HepG2 (cell line): ENCODE measurements around the gene TAS1R3. TPM values are rescaled to one million over a fixed set of nuclear protein-coding genes. Genes with fewer than 3 reads are reported as not detected.

Source experiments
- ATAC-seq: fragments of 200-7000 bp; cut with Tn5 transposase; 3 replicates; pipeline ENCODE4 v1.9.1; 2020; ENCODE audit warnings: mild to moderate bottlenecking, moderate library complexity
- BruUV-seq: library from RNA; stranded (reverse); fragments of 400-500 nt; replicated peaks from 2 replicates; lab custom pipeline; 2021; lab: Mats Ljungman, UMichigan
- CTCF ChIA-PET: fragments of 300-600 bp; formaldehyde crosslinking; extraction: SDS; loops from one replicate; lab custom pipeline; 2021; ENCODE audit warnings: low total read pairs, inconsistent platforms, low intra/inter-chr PET ratio; lab: Yijun Ruan, JAX
- POLR2A ChIA-PET: fragments of 350-600 bp; sonication (Branson Sonifier 250); formaldehyde crosslinking; loops from one replicate; lab custom pipeline; 2020; ENCODE audit warnings: antibody characterized with exemption, inconsistent platforms; lab: Yijun Ruan, JAX
- DNase-seq: peaks from one replicate; pipeline ENCODE4 v3.0.0-alpha.2; 2015; ENCODE audit warnings: low spot score
- FAIRE-seq: peaks from 3 replicates; lab custom pipeline; 2011; peaks lifted over from hg19 to GRCh38; lab: Jason Lieb, UNC
- H2AFZ ChIP-seq: one replicate; pipeline ENCODE4 v1.6.1; 2011; ENCODE audit warnings: low read length, inconsistent platforms
- H3K27ac ChIP-seq: fragments of 300-600 bp; 3 replicates; pipeline ENCODE4 v1.8.0; 2011; ENCODE audit warnings: mixed run types, mild to moderate bottlenecking, mixed read lengths, low read length, inconsistent platforms; ENCODE audit not compliant: insufficient read depth; ENCODE audit errors: extremely low read length
- H3K27me3 ChIP-seq, 2 experiments: fragments of 200-600 bp in 1 of 2; 2 replicates in 1 of 2; 3 replicates in 1 of 2; pipeline versions ENCODE4 v1.6.0 to v1.8.0; 2011; ENCODE audit warnings: low read length in 2 of 2, mild to moderate bottlenecking in 2 of 2, moderate library complexity in 2 of 2, inconsistent platforms in 1 of 2; ENCODE audit not compliant: insufficient read depth in 2 of 2, control insufficient read depth in 1 of 2
- H3K36me3 ChIP-seq, 2 experiments: fragments of 200-600 bp in 1 of 2; replicated peaks in 1 of 2; 2 replicates in 1 of 2; 3 replicates in 1 of 2; pipeline versions ENCODE4 v1.5.1 to v1.8.0; 2011; ENCODE audit warnings: low read length in 2 of 2, inconsistent platforms in 1 of 2; ENCODE audit not compliant: insufficient read depth in 2 of 2, control insufficient read depth in 1 of 2
- H3K4me1 ChIP-seq: 2 replicates; pipeline ENCODE4 v1.5.1; 2012; ENCODE audit warnings: low read length, inconsistent platforms; ENCODE audit not compliant: insufficient read depth
- H3K4me2 ChIP-seq: 2 replicates; pipeline ENCODE4 v1.6.0; 2011; ENCODE audit warnings: low read depth, low read length, inconsistent platforms
- H3K4me3 ChIP-seq, 3 experiments: fragments of 200-600 bp in 1 of 3; sonication (generic), shearing (Covaris generic) in 1 of 3; replicated peaks in 1 of 3; 2 replicates each; pipeline ENCODE4 v1.5.1; 2011 to 2016; ENCODE audit warnings: low read length in 3 of 3, inconsistent platforms in 2 of 3, low read depth in 2 of 3, mild to moderate bottlenecking in 2 of 3, control low read depth in 1 of 3, mixed read lengths in 1 of 3; ENCODE audit not compliant: insufficient read depth in 1 of 3
- H3K79me2 ChIP-seq: one replicate; pipeline ENCODE4 v1.6.1; 2011; ENCODE audit warnings: low read length, inconsistent platforms; ENCODE audit not compliant: insufficient read depth
- H3K9ac ChIP-seq: 2 replicates; pipeline ENCODE4 v1.6.0; 2011; ENCODE audit warnings: mild to moderate bottlenecking, low read depth, low read length, inconsistent platforms; ENCODE audit not compliant: insufficient read depth
- H3K9me3 ChIP-seq: 2 replicates; pipeline ENCODE4 v1.5.1; 2012; ENCODE audit warnings: mild to moderate bottlenecking, low read length
- H4K20me1 ChIP-seq: 2 replicates; pipeline ENCODE4 v1.6.0; 2011; ENCODE audit warnings: inconsistent platforms, mild to moderate bottlenecking, low read length, moderate library complexity; ENCODE audit not compliant: insufficient read depth
- CENPT ChIP-seq: sonication (generic); formaldehyde crosslinking; IDR thresholded peaks from 2 replicates; pipeline ENCODE4 v1.8.0; 2022; ENCODE audit warnings: low read depth, mild to moderate bottlenecking, moderate library complexity, missing genetic modification reagents
- MYC ChIP-seq: sonication (generic); formaldehyde crosslinking; IDR thresholded peaks from 2 replicates; pipeline ENCODE4 v1.9.0; 2021; ENCODE audit warnings: missing genetic modification reagents, borderline replicate concordance
- PHF8 ChIP-seq: sonication (generic); formaldehyde crosslinking; IDR thresholded peaks from 2 replicates; pipeline ENCODE4 v1.5.0; 2020; ENCODE audit warnings: missing genetic modification reagents
- WGBS: methylation state at CpG from one replicate; pipeline ENCODE4 v1.1.6; 2017; ENCODE audit warnings: low lambda C conversion rate; 5-methylcytosine and 5-hydroxymethylcytosine counted together
- in situ Hi-C: cut with HindIII; loops from 2 replicates; pipeline ENCODE4 v1.10.0; 2017; ENCODE audit warnings: low pct_unique_long_range_greater_than_20kb; ENCODE audit not compliant: extremely low pct_ligation_motif_present
- intact Hi-C: fragments of 100-400 bp; cut with micrococcal nuclease; formaldehyde crosslinking; loops from one replicate; pipeline ENCODE4 v1.10.0; 2022; ENCODE audit not compliant: unreplicated experiment
- polyA plus RNA-seq, 8 experiments: library from polyadenylated mRNA; depleted of rRNA in 3 of 8; stranded (reverse) in 7 of 8; unstranded in 1 of 8; fragments of >200 nt; fragmentation: Illumina TruSeq in 4 of 8; extraction: Trizol in 4 of 8; gene quantifications; 2 replicates each; pipeline versions ENCODE4 v1.2.1 to v1.2.3, GENCODE V29; 2011 to 2016; ENCODE audit warnings: low read depth in 4 of 8, missing spikeins in 1 of 8, mixed read lengths in 1 of 8; ENCODE audit not compliant: insufficient read depth in 1 of 8
- total RNA-seq, 5 experiments: library from RNA; depleted of rRNA; stranded (reverse); fragments of >200 nt; fragmentation: Illumina TruSeq; extraction: Trizol; gene quantifications; 2 replicates each; pipeline ENCODE4 v1.2.3, GENCODE V29; 2016; ENCODE audit warnings: low read depth in 1 of 5
- TF ChIP-seq, protein P1 (sequence below): sonication (generic); formaldehyde crosslinking; IDR thresholded peaks from 2 replicates; pipeline ENCODE4 v1.4.0; 2020; ENCODE audit warnings: missing genetic modification reagents, borderline replicate concordance
- TF ChIP-seq, protein P2 (sequence below): fragments of 450-650 bp; IDR thresholded peaks from 2 replicates; pipeline ENCODE4 v1.6.1; 2017; ENCODE audit warnings: mild to moderate bottlenecking

Gene TAS1R3
- total and polyA plus RNA-seq, 2 of the 13 experiments (the other 11 are each of a cell fraction or from before 2014, with no cell fraction given) = 0.13 to 0.15 TPM

DNA sequence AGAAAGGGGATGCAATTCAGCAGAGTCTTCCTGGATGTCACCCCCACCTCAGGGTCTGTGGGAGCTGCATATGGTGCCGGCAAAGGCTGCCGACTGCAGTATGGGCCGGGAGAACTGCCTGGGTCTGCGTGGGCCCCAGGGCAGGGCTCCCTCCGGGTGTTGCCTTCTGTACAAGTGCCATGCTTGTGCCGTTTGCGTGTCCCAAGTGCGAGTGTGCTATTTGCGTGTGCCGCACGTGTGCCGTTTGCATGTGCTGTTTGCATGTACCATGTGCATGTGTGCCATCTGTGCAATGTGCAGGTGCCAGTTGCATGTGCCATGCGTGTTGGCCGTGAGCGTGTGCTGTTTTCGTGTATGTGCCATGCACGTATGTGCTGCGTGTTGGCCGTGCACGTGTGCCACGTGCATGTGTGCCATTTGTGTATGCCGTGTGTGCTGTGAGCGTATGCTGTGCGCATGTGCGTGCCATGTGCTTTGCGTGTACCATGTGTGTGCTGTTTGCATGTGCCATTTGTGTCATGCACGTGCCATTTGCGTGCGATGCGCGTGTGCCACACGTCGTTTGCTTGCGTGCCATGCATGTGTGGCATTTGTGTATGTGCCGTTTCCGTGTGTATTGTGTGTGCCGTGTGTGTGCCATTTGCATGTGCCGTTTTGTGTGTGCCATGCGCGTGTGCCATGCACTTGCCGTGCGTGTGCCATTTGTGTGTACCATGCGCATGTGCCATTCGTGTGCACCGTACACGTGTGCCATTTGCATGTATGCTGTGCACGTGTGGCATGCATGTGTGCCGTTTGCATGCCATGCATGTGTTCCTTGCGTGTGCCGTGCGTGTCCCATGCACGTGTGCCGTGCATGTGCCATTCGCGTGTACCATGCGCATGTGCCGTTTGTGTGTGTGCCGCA lies 1.5 kb upstream of the TAS1R3 start (continued):
- TF ChIP-seq CENPT (CRISPR knock-in tag) = 0 out of 2 replicates have a peak, but pooled peaks have one; percentile 23
- TF ChIP-seq, all 625 proteins: peak for 38

DNA sequence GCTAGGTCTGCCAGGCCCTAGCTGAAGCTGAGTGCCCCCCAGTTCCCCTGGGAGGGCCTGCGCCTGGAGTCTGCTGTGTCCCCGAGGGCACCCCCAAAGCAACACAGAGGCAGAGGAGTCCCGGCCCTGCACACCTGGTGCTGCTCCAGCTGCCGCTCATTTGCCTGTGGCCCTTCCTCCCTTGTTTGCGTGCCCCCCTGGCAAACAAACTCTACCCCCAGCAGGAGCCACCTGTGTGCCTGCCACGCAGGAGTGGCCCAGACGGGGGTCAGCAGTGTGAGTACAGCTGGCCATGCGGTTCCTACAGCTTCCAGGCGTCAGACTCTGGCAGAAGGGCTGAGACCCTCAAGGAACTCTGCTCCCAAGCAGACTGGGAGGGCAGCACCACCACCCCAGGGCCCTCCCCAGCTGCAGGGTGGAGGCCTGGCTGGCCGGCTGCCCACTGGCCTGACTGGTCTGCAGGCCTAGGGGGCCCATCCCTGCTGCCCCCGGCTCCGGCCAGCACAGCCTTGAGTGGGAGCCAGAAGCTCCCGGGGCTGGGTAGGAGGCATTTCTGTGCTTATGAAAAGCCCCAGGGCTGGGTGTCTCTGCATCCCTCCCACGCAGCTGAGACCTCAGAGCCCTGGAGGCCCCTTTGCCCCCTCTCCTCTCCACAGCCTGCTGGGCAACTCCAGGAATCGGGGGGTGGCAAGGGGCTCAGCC lies 563 bp upstream of the TAS1R3 start:
- Histone ChIP-seq H3K4me1 (peaks cover 34% of the 10 kb centered on the region), H2AFZ (no peak overlapping the region), H3K27me3 (0 out of 5 replicates have a peak, but pooled peaks cover 0 to 4% of the 10 kb centered on the region in 2 experiments), H4K20me1 (peaks cover 7% of the 10 kb centered on the region; the same call in 1 of the 2 replicates), H3K9me3 (no peaks in the 10 kb centered on the region), H3K9ac (peak overlapping the region; percentile 56), H3K4me2 (peak overlapping the region; percentile 87), H3K79me2 (peaks cover 9% of the 10 kb centered on the region), H3K4me3 (peak overlapping the region; percentile 13 to 58 (median 47); a peak in 4 of 6 replicates), H3K36me3 (peaks cover 0 to 3% of the 10 kb centered on the region in 2 experiments; a peak in 1 of 5 replicates), H3K27ac (no peak overlapping the region)
- no peak for FAIRE-seq
- BruUV-seq = no TSS peak
- no peak for DNase-seq
- intact Hi-C loops (no loop called here), in situ Hi-C loops (no loop called here)
- ChIA-PET CTCF (no interaction called here), POLR2A (interaction anchor here (1.1 to 1.8 kb wide), 3 partner anchors 17 to 101 kb away, joined by 3 to 6 read pairs (median 5); no protein-coding TSS in a partner anchor)
- peak; percentile 34 for ATAC-seq
- no CpG with 5 or more reads among the region's 15 CpGs for WGBS
- TF ChIP-seq, protein P1, sequence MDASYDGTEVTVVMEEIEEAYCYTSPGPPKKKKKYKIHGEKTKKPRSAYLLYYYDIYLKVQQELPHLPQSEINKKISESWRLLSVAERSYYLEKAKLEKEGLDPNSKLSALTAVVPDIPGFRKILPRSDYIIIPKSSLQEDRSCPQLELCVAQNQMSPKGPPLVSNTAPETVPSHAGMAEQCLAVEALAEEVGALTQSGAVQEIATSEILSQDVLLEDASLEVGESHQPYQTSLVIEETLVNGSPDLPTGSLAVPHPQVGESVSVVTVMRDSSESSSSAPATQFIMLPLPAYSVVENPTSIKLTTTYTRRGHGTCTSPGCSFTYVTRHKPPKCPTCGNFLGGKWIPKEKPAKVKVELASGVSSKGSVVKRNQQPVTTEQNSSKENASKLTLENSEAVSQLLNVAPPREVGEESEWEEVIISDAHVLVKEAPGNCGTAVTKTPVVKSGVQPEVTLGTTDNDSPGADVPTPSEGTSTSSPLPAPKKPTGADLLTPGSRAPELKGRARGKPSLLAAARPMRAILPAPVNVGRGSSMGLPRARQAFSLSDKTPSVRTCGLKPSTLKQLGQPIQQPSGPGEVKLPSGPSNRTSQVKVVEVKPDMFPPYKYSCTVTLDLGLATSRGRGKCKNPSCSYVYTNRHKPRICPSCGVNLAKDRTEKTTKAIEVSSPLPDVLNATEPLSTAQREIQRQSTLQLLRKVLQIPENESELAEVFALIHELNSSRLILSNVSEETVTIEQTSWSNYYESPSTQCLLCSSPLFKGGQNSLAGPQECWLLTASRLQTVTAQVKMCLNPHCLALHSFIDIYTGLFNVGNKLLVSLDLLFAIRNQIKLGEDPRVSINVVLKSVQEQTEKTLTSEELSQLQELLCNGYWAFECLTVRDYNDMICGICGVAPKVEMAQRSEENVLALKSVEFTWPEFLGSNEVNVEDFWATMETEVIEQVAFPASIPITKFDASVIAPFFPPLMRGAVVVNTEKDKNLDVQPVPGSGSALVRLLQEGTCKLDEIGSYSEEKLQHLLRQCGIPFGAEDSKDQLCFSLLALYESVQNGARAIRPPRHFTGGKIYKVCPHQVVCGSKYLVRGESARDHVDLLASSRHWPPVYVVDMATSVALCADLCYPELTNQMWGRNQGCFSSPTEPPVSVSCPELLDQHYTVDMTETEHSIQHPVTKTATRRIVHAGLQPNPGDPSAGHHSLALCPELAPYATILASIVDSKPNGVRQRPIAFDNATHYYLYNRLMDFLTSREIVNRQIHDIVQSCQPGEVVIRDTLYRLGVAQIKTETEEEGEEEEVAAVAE (CRISPR knock-in tag) = no peak
- TF ChIP-seq, protein P2, sequence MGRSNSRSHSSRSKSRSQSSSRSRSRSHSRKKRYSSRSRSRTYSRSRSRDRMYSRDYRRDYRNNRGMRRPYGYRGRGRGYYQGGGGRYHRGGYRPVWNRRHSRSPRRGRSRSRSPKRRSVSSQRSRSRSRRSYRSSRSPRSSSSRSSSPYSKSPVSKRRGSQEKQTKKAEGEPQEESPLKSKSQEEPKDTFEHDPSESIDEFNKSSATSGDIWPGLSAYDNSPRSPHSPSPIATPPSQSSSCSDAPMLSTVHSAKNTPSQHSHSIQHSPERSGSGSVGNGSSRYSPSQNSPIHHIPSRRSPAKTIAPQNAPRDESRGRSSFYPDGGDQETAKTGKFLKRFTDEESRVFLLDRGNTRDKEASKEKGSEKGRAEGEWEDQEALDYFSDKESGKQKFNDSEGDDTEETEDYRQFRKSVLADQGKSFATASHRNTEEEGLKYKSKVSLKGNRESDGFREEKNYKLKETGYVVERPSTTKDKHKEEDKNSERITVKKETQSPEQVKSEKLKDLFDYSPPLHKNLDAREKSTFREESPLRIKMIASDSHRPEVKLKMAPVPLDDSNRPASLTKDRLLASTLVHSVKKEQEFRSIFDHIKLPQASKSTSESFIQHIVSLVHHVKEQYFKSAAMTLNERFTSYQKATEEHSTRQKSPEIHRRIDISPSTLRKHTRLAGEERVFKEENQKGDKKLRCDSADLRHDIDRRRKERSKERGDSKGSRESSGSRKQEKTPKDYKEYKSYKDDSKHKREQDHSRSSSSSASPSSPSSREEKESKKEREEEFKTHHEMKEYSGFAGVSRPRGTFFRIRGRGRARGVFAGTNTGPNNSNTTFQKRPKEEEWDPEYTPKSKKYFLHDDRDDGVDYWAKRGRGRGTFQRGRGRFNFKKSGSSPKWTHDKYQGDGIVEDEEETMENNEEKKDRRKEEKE = no peak
- TF ChIP-seq PHF8 (CRISPR knock-in tag) = 0 out of 2 replicates have a peak, but pooled peaks have one; percentile 10
- 0 out of 2 replicates have a peak, but pooled peaks have one; percentile 5 for TF ChIP-seq MYC (CRISPR knock-in tag)
